ENCODE data around the gene ATG101.

Gene ATG101

GRCh38 chr12:52074971-52075724, 5.4 kb downstream of the ATG101 start:
- no peak for DNase-seq
- H3K9me3 ChIP-seq, result no peaks in the 10 kb centered on the region
- intact Hi-C loops (cut with DNase I; ENCODE audit: low total_unique reads), result no loop called here
- peaks cover 0 to 28% (median 21%) of the 10 kb centered on the region in 4 donors for H3K4me1 ChIP-seq
- peaks cover 13 to 71% (median 46%) of the 10 kb centered on the region in 3 donors for H3K36me3 ChIP-seq
- H3K27me3 ChIP-seq, result no peaks in the 10 kb centered on the region
- TF ChIP-seq CTCF (IDR thresholded peaks at IDR 0.05), result no peak
- H3K27ac ChIP-seq, result no peak overlapping the region
- no peak overlapping the region for H3K4me3 ChIP-seq

DNA sequence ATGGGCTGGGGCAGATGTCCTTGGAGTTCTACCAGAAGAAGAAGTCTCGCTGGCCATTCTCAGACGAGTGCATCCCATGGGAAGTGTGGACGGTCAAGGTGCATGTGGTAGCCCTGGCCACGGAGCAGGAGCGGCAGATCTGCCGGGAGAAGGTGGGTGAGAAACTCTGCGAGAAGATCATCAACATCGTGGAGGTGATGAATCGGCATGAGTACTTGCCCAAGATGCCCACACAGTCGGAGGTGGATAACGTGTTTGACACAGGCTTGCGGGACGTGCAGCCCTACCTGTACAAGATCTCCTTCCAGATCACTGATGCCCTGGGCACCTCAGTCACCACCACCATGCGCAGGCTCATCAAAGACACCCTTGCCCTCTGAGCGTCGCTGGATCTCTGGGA, 7.0 kb downstream of the ATG101 start:
- Histone ChIP-seq H3K36me3 (peaks cover 13 to 72% (median 50%) of the 10 kb centered on the region in 3 donors), H3K9me3 (no peaks in the 10 kb centered on the region), H3K27ac (no peak overlapping the region), H3K4me1 (peaks cover 0 to 23% (median 10%) of the 10 kb centered on the region in 4 donors), H3K27me3 (no peaks in the 10 kb centered on the region), H3K4me3 (no peak overlapping the region)
- intact Hi-C loops (cut with DNase I; ENCODE audit: low total_unique reads), result no loop called here
- TF ChIP-seq CTCF (IDR thresholded peaks at IDR 0.05), result no peak
- no peak for DNase-seq

GRCh38 chr12:52078276-52078675, 8.5 kb downstream of the ATG101 start:
- Histone ChIP-seq H3K4me1 (peaks cover 0 to 30% (median 14%) of the 10 kb centered on the region in 4 donors), H3K27me3 (no peaks in the 10 kb centered on the region), H3K9me3 (no peaks in the 10 kb centered on the region), H3K27ac (no peak overlapping the region), H3K4me3 (no peak overlapping the region), H3K36me3 (peaks cover 13 to 70% (median 50%) of the 10 kb centered on the region in 3 donors)
- intact Hi-C loops (cut with DNase I; ENCODE audit: low total_unique reads), result no loop called here
- no peak for DNase-seq
- no peak for TF ChIP-seq CTCF (IDR thresholded peaks at IDR 0.05)

DNA sequence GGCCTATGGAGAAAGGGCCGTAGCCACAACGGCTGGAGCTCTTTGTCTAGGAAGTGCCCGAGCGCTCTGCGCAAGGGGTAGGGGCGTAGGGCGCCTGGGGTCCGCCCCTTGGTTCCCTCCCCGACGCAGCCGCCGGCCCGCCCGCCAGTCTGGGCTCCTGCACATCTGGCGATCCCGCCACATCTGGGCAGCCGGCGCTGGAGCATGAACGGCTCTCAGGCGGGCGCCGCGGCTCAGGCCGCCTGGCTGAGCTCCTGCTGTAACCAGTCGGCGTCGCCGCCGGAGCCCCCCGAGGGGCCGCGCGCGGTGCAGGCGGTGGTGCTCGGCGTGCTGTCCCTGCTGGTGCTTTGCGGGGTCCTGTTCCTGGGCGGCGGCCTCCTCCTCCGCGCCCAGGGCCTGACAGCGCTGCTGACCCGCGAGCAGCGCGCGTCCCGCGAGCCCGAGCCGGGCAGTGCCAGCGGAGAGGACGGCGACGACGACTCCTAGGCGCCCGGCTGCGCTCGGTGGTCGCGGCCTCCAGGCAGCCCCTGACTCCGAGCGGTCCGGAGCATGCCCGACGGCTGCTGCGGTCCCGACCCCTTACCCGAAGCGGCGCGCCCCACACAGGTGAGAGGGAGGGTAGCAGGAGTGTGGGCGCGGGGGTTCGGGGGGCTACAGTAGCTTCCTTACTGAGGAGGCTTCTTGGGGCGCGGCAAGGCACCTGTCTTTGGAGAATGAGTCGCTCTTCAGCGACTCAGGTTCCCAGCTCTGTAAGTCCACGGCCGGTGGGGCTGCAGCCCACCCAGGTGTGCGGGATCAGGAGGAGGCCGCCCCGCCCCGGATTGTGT, 10.0 kb downstream of the ATG101 start, which contains the start of gene SMIM41:
SMIM41 (plus strand) TSS at position 129 of the 827 bp plus-strand sequence; CDS start at position 205, 76 bp downstream.
- Histone ChIP-seq H3K9me3 (no peaks in the 10 kb centered on the region), H3K4me1 (peaks cover 0 to 25% (median 11%) of the 10 kb centered on the region in 4 donors), H3K36me3 (peaks cover 9 to 55% (median 40%) of the 10 kb centered on the region in 3 donors), H3K27me3 (no peaks in the 10 kb centered on the region), H3K27ac (no peak within 1 kb of the TSS), H3K4me3 (no peak within 1 kb of the TSS)
- TF ChIP-seq CTCF (IDR thresholded peaks at IDR 0.05), result no peak
- intact Hi-C loops (cut with DNase I; ENCODE audit: low total_unique reads), result no loop called here
- no peak for DNase-seq

- TF ChIP-seq CTCF (IDR thresholded peaks at IDR 0.05), result no peak
- no peak for DNase-seq
- H3K27ac ChIP-seq, result peak overlapping the region; percentile 13 to 36
- no peaks in the 10 kb centered on the region for H3K9me3 ChIP-seq
- peaks cover 0 to 25% (median 11%) of the 10 kb centered on the region in 4 donors for H3K4me1 ChIP-seq
- intact Hi-C loops (cut with DNase I; ENCODE audit: low total_unique reads), result no loop called here
- no peak overlapping the region for H3K4me3 ChIP-seq
- peaks cover 9 to 46% (median 32%) of the 10 kb centered on the region in 3 donors for H3K36me3 ChIP-seq
- H3K27me3 ChIP-seq, result peaks cover 0 to 4% of the 10 kb centered on the region in 2 donors
These were observed 10.8 kb downstream of the ATG101 start for GRCh38 chr12:52080403-52081251.
